Measurements from ENCODE around the gene RFX4. TPM values are rescaled to one million over a fixed set of nuclear protein-coding genes. Genes with fewer than 3 reads are reported as not detected.

The RFX4 gene
- total RNA-seq, 3 donors from 2014 or later, result not detected

GRCh38 chr12:106585105-106585520 lies 2.3 kb downstream of the RFX4 start:
- ATAC-seq, result no peak
- Mint-ChIP-seq H3K9me3 (no peaks in the 10 kb centered on the region), H3K27me3 (ENCODE audit: low read depth) (peaks cover 84% of the 10 kb centered on the region), H3K4me1 (ENCODE audit: low read depth) (peaks cover 27% of the 10 kb centered on the region), H3K4me3 (no peak overlapping the region), H3K36me3 (ENCODE audit: insufficient read depth) (no peaks in the 10 kb centered on the region)
- DNase-seq, result no peak

GRCh38 chr12:106585521-106586277 lies 2.9 kb downstream of the RFX4 start:
- Mint-ChIP-seq H3K4me1 (ENCODE audit: low read depth) (peaks cover 25% of the 10 kb centered on the region), H3K36me3 (ENCODE audit: insufficient read depth) (no peaks in the 10 kb centered on the region), H3K9me3 (no peaks in the 10 kb centered on the region), H3K27me3 (ENCODE audit: low read depth) (peaks cover 84% of the 10 kb centered on the region), H3K4me3 (no peak overlapping the region)
- ATAC-seq, result no peak
- DNase-seq, result no peak

GRCh38 chr12:106586278-106586802 lies 3.5 kb downstream of the RFX4 start:
- Mint-ChIP-seq H3K9me3 (no peaks in the 10 kb centered on the region), H3K4me3 (no peak overlapping the region), H3K36me3 (ENCODE audit: insufficient read depth) (no peaks in the 10 kb centered on the region), H3K4me1 (ENCODE audit: low read depth) (peaks cover 21% of the 10 kb centered on the region), H3K27me3 (ENCODE audit: low read depth) (peaks cover 80% of the 10 kb centered on the region)
- ATAC-seq (no peak), DNase-seq (no peak)

- no peak for ATAC-seq
- no peaks in the 10 kb centered on the region for H3K9me3 Mint-ChIP-seq
- H3K36me3 Mint-ChIP-seq (ENCODE audit: insufficient read depth), result no peaks in the 10 kb centered on the region
- DNase-seq, result no peak
- H3K4me3 Mint-ChIP-seq, result no peak overlapping the region
- H3K27me3 Mint-ChIP-seq (ENCODE audit: low read depth), result peaks cover 83% of the 10 kb centered on the region
- peaks cover 19% of the 10 kb centered on the region for H3K4me1 Mint-ChIP-seq (ENCODE audit: low read depth)
These were observed 4.2 kb downstream of the RFX4 start for GRCh38 chr12:106586803-106587684.

- peaks cover 12% of the 10 kb centered on the region for H3K4me1 Mint-ChIP-seq (ENCODE audit: low read depth)
- peaks cover 84% of the 10 kb centered on the region for H3K27me3 Mint-ChIP-seq (ENCODE audit: low read depth)
- DNase-seq, result no peak
- ATAC-seq, result no peak
- no peaks in the 10 kb centered on the region for H3K36me3 Mint-ChIP-seq (ENCODE audit: insufficient read depth)
- no peak overlapping the region for H3K4me3 Mint-ChIP-seq
- no peaks in the 10 kb centered on the region for H3K9me3 Mint-ChIP-seq
These were observed 6.0 kb downstream of the RFX4 start for GRCh38 chr12:106588771-106589170.

GRCh38 chr12:106590601-106591000 lies 7.8 kb downstream of the RFX4 start:
- H3K36me3 Mint-ChIP-seq (ENCODE audit: insufficient read depth), result no peaks in the 10 kb centered on the region
- DNase-seq (no peak), ATAC-seq (no peak)

GRCh38 chr12:106594447-106594846 lies 11.6 kb downstream of the RFX4 start:
- ATAC-seq, result no peak
- H3K36me3 Mint-ChIP-seq (ENCODE audit: insufficient read depth), result no peaks in the 10 kb centered on the region
- H3K4me1 Mint-ChIP-seq (ENCODE audit: low read depth), result peaks cover 8% of the 10 kb centered on the region
- peaks cover 47% of the 10 kb centered on the region for H3K27me3 Mint-ChIP-seq (ENCODE audit: low read depth)
- no peaks in the 10 kb centered on the region for H3K9me3 Mint-ChIP-seq
- no peak for DNase-seq
- no peak overlapping the region for H3K4me3 Mint-ChIP-seq

More at GRCh38 chr12:106590601-106591000, 7.8 kb downstream of the RFX4 start:
- Mint-ChIP-seq H3K4me3 (no peak overlapping the region), H3K9me3 (no peaks in the 10 kb centered on the region), H3K4me1 (ENCODE audit: low read depth) (peaks cover 10% of the 10 kb centered on the region), H3K27me3 (ENCODE audit: low read depth) (peaks cover 74% of the 10 kb centered on the region)

- Mint-ChIP-seq H3K27me3 (ENCODE audit: low read depth) (peaks cover 39% of the 10 kb centered on the region), H3K4me1 (ENCODE audit: low read depth) (peaks cover 8% of the 10 kb centered on the region), H3K36me3 (ENCODE audit: insufficient read depth) (no peaks in the 10 kb centered on the region), H3K4me3 (no peak overlapping the region), H3K9me3 (no peaks in the 10 kb centered on the region)
- ATAC-seq, result no peak
- no peak for DNase-seq
These were observed 12.5 kb downstream of the RFX4 start for GRCh38 chr12:106595268-106595667.

GRCh38 chr12:106598003-106598402 lies 15.2 kb downstream of the RFX4 start:
- H3K9me3 Mint-ChIP-seq, result no peaks in the 10 kb centered on the region
- H3K4me3 Mint-ChIP-seq, result no peak overlapping the region
- DNase-seq (no peak), ATAC-seq (no peak)
- H3K27me3 Mint-ChIP-seq (ENCODE audit: low read depth), result peaks cover 23% of the 10 kb centered on the region
- no peaks in the 10 kb centered on the region for H3K36me3 Mint-ChIP-seq (ENCODE audit: insufficient read depth)
- H3K4me1 Mint-ChIP-seq (ENCODE audit: low read depth), result peaks cover 8% of the 10 kb centered on the region

- H3K27me3 Mint-ChIP-seq (ENCODE audit: low read depth), result peaks cover 11% of the 10 kb centered on the region
- no peaks in the 10 kb centered on the region for H3K36me3 Mint-ChIP-seq (ENCODE audit: insufficient read depth)
- DNase-seq (no peak), ATAC-seq (no peak)
- peaks cover 4% of the 10 kb centered on the region for H3K4me1 Mint-ChIP-seq (ENCODE audit: low read depth)
- H3K9me3 Mint-ChIP-seq, result no peaks in the 10 kb centered on the region
- no peak overlapping the region for H3K4me3 Mint-ChIP-seq
These were observed 16.5 kb downstream of the RFX4 start for GRCh38 chr12:106599302-106599701.

GRCh38 chr12:106600503-106600902 lies 17.7 kb downstream of the RFX4 start:
- Mint-ChIP-seq H3K27me3 (ENCODE audit: low read depth) (peaks cover 7% of the 10 kb centered on the region), H3K4me3 (no peak overlapping the region), H3K4me1 (ENCODE audit: low read depth) (no peaks in the 10 kb centered on the region), H3K36me3 (ENCODE audit: insufficient read depth) (no peaks in the 10 kb centered on the region), H3K9me3 (no peaks in the 10 kb centered on the region)
- no peak for ATAC-seq
- no peak for DNase-seq

- Mint-ChIP-seq H3K9me3 (no peaks in the 10 kb centered on the region), H3K27me3 (ENCODE audit: low read depth) (peaks cover 5% of the 10 kb centered on the region), H3K4me1 (ENCODE audit: low read depth) (no peaks in the 10 kb centered on the region), H3K36me3 (ENCODE audit: insufficient read depth) (no peaks in the 10 kb centered on the region), H3K4me3 (no peak overlapping the region)
- ATAC-seq (no peak), DNase-seq (no peak)
These were observed 18.2 kb downstream of the RFX4 start for GRCh38 chr12:106601031-106601430.

- H3K36me3 Mint-ChIP-seq (ENCODE audit: insufficient read depth), result no peaks in the 10 kb centered on the region
- no peak for ATAC-seq
- no peaks in the 10 kb centered on the region for H3K4me1 Mint-ChIP-seq (ENCODE audit: low read depth)
- H3K9me3 Mint-ChIP-seq, result no peaks in the 10 kb centered on the region
- H3K27me3 Mint-ChIP-seq (ENCODE audit: low read depth), result peaks cover 2% of the 10 kb centered on the region
- H3K4me3 Mint-ChIP-seq, result no peak overlapping the region
- DNase-seq, result no peak
These were observed 18.7 kb downstream of the RFX4 start for GRCh38 chr12:106601496-106601895.

- no peaks in the 10 kb centered on the region for H3K4me1 Mint-ChIP-seq (ENCODE audit: low read depth)
- H3K4me3 Mint-ChIP-seq, result no peak overlapping the region
- peaks cover 2% of the 10 kb centered on the region for H3K27me3 Mint-ChIP-seq (ENCODE audit: low read depth)
- no peak for DNase-seq
- no peaks in the 10 kb centered on the region for H3K36me3 Mint-ChIP-seq (ENCODE audit: insufficient read depth)
- ATAC-seq, result no peak
- no peaks in the 10 kb centered on the region for H3K9me3 Mint-ChIP-seq
These were observed 19.3 kb downstream of the RFX4 start for GRCh38 chr12:106602076-106602475.
